Mesenchymal stem cell (in vitro differentiated cells and primary cell): ENCODE data around the gene ALG3.

Source experiments
- DNase-seq: peaks from one replicate; pipeline ENCODE4 v3.0.0-alpha.2; 2013
- H2AFZ ChIP-seq: one replicate; pipeline ENCODE4 v1.6.1; 2013; ENCODE audit warnings: low read depth, mild to moderate bottlenecking, control low read depth, inconsistent platforms, low read length, moderate library complexity
- H2AK5ac ChIP-seq: 2 replicates; pipeline ENCODE4 v1.6.1; 2013; ENCODE audit warnings: low read length, moderate library complexity, mild to moderate bottlenecking, inconsistent platforms; ENCODE audit not compliant: severe bottlenecking
- H2BK120ac ChIP-seq: one replicate; pipeline ENCODE4 v1.6.1; 2013; ENCODE audit warnings: low read depth, mild to moderate bottlenecking, inconsistent platforms, low read length, moderate library complexity
- H2BK12ac ChIP-seq, 2 experiments: one replicate each; pipeline ENCODE4 v1.6.1; 2013; ENCODE audit warnings: inconsistent platforms in 2 of 2, low read length in 2 of 2, mild to moderate bottlenecking in 2 of 2, moderate library complexity in 2 of 2, control low read depth in 1 of 2
- H2BK15ac ChIP-seq: one replicate; pipeline ENCODE4 v1.6.1; 2013; ENCODE audit warnings: mild to moderate bottlenecking, low read depth, inconsistent platforms; ENCODE audit not compliant: poor library complexity, severe bottlenecking
- H2BK5ac ChIP-seq: 2 replicates; pipeline ENCODE4 v1.6.1; 2013; ENCODE audit warnings: low read depth, mild to moderate bottlenecking, low read length, control low read depth, inconsistent platforms; ENCODE audit not compliant: poor library complexity, severe bottlenecking
- H3K14ac ChIP-seq, 2 experiments: one replicate each; pipeline ENCODE4 v1.6.1; 2013; ENCODE audit warnings: inconsistent platforms in 2 of 2, low read length in 2 of 2, control low read depth in 1 of 2, mild to moderate bottlenecking in 1 of 2, moderate library complexity in 1 of 2
- H3K18ac ChIP-seq, 2 experiments: one replicate each; pipeline ENCODE4 v1.6.1; 2013; ENCODE audit warnings: inconsistent platforms in 2 of 2, low read length in 2 of 2, control low read depth in 1 of 2, low read depth in 1 of 2, mild to moderate bottlenecking in 1 of 2
- H3K23ac ChIP-seq, 2 experiments: one replicate each; pipeline ENCODE4 v1.6.1; 2013; ENCODE audit warnings: inconsistent platforms in 2 of 2, low read length in 2 of 2, mild to moderate bottlenecking in 2 of 2, moderate library complexity in 2 of 2, control low read depth in 1 of 2
- H3K27ac ChIP-seq: 2 replicates; pipeline ENCODE4 v1.5.1; 2013; ENCODE audit warnings: mild to moderate bottlenecking, moderate library complexity, low read length, control low read depth, inconsistent platforms; ENCODE audit not compliant: poor library complexity, severe bottlenecking
- H3K27me3 ChIP-seq, 2 experiments: 2 replicates each; pipeline versions ENCODE4 v1.6.1 to v1.7.0; 2013; ENCODE audit warnings: low read length in 2 of 2, mild to moderate bottlenecking in 2 of 2, moderate library complexity in 2 of 2, control low read depth in 1 of 2, inconsistent platforms in 1 of 2; ENCODE audit not compliant: control insufficient read depth in 1 of 2, insufficient read depth in 1 of 2
- H3K36me3 ChIP-seq, 2 experiments: 2 replicates each; pipeline versions ENCODE4 v1.6.1 to v1.7.0; 2013; ENCODE audit warnings: low read length in 2 of 2, control low read depth in 1 of 2, inconsistent platforms in 1 of 2, low read depth in 1 of 2, mild to moderate bottlenecking in 1 of 2; ENCODE audit not compliant: insufficient read depth in 2 of 2, control insufficient read depth in 1 of 2
- H3K4ac ChIP-seq, 2 experiments: one replicate each; pipeline ENCODE4 v1.6.1; 2013; ENCODE audit warnings: inconsistent platforms in 2 of 2, low read length in 2 of 2, mild to moderate bottlenecking in 2 of 2, moderate library complexity in 2 of 2, control low read depth in 1 of 2, low read depth in 1 of 2
- H3K4me1 ChIP-seq: 2 replicates; pipeline ENCODE4 v1.6.1; 2013; ENCODE audit warnings: low read depth, low read length, control low read depth; ENCODE audit not compliant: control insufficient read depth, insufficient read depth
- H3K4me2 ChIP-seq: 2 replicates; pipeline ENCODE4 v1.6.1; 2013; ENCODE audit warnings: low read length, mild to moderate bottlenecking, inconsistent platforms; ENCODE audit not compliant: poor library complexity, severe bottlenecking
- H3K4me3 ChIP-seq, 2 experiments: 2 replicates each; pipeline versions ENCODE4 v1.5.1 to v1.7.0; 2013; ENCODE audit warnings: low read length in 2 of 2, mild to moderate bottlenecking in 2 of 2, control low read depth in 1 of 2, low read depth in 1 of 2; ENCODE audit not compliant: insufficient read depth in 1 of 2
- H3K79me1 ChIP-seq: replicated peaks from 2 replicates; pipeline ENCODE4 v1.6.1; 2013; ENCODE audit warnings: mild to moderate bottlenecking, control low read depth, low read length, inconsistent platforms; ENCODE audit not compliant: poor library complexity, severe bottlenecking
- H3K9ac ChIP-seq: 2 replicates; pipeline ENCODE4 v1.7.0; 2013; ENCODE audit warnings: mild to moderate bottlenecking, low read length, moderate library complexity
- H3K9me3 ChIP-seq: 2 replicates; pipeline ENCODE4 v1.7.0; 2013; ENCODE audit warnings: mild to moderate bottlenecking, low read length; ENCODE audit not compliant: control insufficient read depth
- H4K8ac ChIP-seq: one replicate; pipeline ENCODE4 v1.6.1; 2013; ENCODE audit warnings: inconsistent platforms, mild to moderate bottlenecking, low read length, moderate library complexity
- H4K91ac ChIP-seq: one replicate; pipeline ENCODE4 v1.6.1; 2013; ENCODE audit warnings: mild to moderate bottlenecking, low read length, inconsistent platforms
- WGBS: methylation state at CpG from one replicate; pipeline ENCODE4 v1.1.7; 2013; ENCODE audit warnings: mixed read lengths; 5-methylcytosine and 5-hydroxymethylcytosine counted together

The ALG3 gene

GRCh38 chr3:184291044-184291737 is 42.4 kb upstream of the ALG3 start:
- no peaks in the 10 kb centered on the region for H3K36me3 ChIP-seq
- no peak overlapping the region for H4K91ac ChIP-seq
- no peaks in the 10 kb centered on the region for H3K79me1 ChIP-seq
- H3K23ac ChIP-seq, result no peak overlapping the region
- H2BK15ac ChIP-seq, result no peak overlapping the region
- H3K9ac ChIP-seq, result no peak overlapping the region
- no peaks in the 10 kb centered on the region for H3K4me1 ChIP-seq
- H2AK5ac ChIP-seq, result no peak overlapping the region
- no peak overlapping the region for H3K27ac ChIP-seq
- H4K8ac ChIP-seq, result no peak overlapping the region
- H3K4me3 ChIP-seq, result no peak overlapping the region
- no peak overlapping the region for H3K18ac ChIP-seq
- H3K14ac ChIP-seq, result no peak overlapping the region
- H2BK5ac ChIP-seq, result no peak overlapping the region
- H2BK120ac ChIP-seq, result no peak overlapping the region
- H3K4me2 ChIP-seq, result no peak overlapping the region
- H3K9me3 ChIP-seq, result no peaks in the 10 kb centered on the region
- no peak overlapping the region for H2BK12ac ChIP-seq
- 87% methylated on average over 22 of the region's 22 CpGs for WGBS
- no peak overlapping the region for H3K4ac ChIP-seq
- no peak for DNase-seq
- peaks cover 16 to 20% of the 10 kb centered on the region in 2 experiments for H3K27me3 ChIP-seq
- H2AFZ ChIP-seq, result no peak overlapping the region

- Histone ChIP-seq H2BK12ac (no peak overlapping the region), H3K4me1 (no peaks in the 10 kb centered on the region), H3K79me1 (no peaks in the 10 kb centered on the region), H3K9ac (no peak overlapping the region), H2BK120ac (no peak overlapping the region), H3K36me3 (no peaks in the 10 kb centered on the region), H3K27ac (no peak overlapping the region), H3K14ac (no peak overlapping the region), H3K23ac (no peak overlapping the region), H2AFZ (no peak overlapping the region), H2BK15ac (no peak overlapping the region), H3K4me2 (no peak overlapping the region), H3K27me3 (peaks cover 24 to 28% of the 10 kb centered on the region in 2 experiments), H3K4ac (no peak overlapping the region), H3K9me3 (no peaks in the 10 kb centered on the region), H4K91ac (no peak overlapping the region), H2BK5ac (no peak overlapping the region), H3K18ac (no peak overlapping the region), H4K8ac (no peak overlapping the region), H2AK5ac (no peak overlapping the region), H3K4me3 (no peak overlapping the region)
- 99% methylated on average over 6 of the region's 10 CpGs for WGBS
- no peak for DNase-seq
These were observed 41.6 kb upstream of the ALG3 start for GRCh38 chr3:184290331-184290730.

GRCh38 chr3:184289426-184289938 is 40.7 kb upstream of the ALG3 start:
- Histone ChIP-seq H2AK5ac (no peak overlapping the region), H3K9me3 (no peaks in the 10 kb centered on the region), H3K23ac (no peak overlapping the region), H3K4ac (no peak overlapping the region), H2BK120ac (no peak overlapping the region), H2BK5ac (no peak overlapping the region), H3K4me3 (no peak overlapping the region), H2BK12ac (no peak overlapping the region), H2AFZ (no peak overlapping the region), H3K9ac (peak overlapping the region; percentile 4), H3K14ac (no peak overlapping the region), H3K79me1 (no peaks in the 10 kb centered on the region), H3K4me1 (no peaks in the 10 kb centered on the region), H2BK15ac (no peak overlapping the region), H3K18ac (no peak overlapping the region), H4K8ac (no peak overlapping the region), H3K36me3 (no peaks in the 10 kb centered on the region), H3K27ac (no peak overlapping the region), H3K27me3 (peaks cover 26 to 31% of the 10 kb centered on the region in 2 experiments), H3K4me2 (no peak overlapping the region), H4K91ac (no peak overlapping the region)
- 18% methylated on average over 10 of the region's 10 CpGs for WGBS
- DNase-seq, result peak; percentile 51

- peak; percentile 75 for DNase-seq
- no peak overlapping the region for H3K9ac ChIP-seq
- no peak overlapping the region for H3K23ac ChIP-seq
- 18% methylated on average over 4 of the region's 4 CpGs for WGBS
- no peak overlapping the region for H2BK12ac ChIP-seq
- H3K79me1 ChIP-seq, result no peaks in the 10 kb centered on the region
- no peak overlapping the region for H2AFZ ChIP-seq
- no peak overlapping the region for H3K4ac ChIP-seq
- H3K27ac ChIP-seq, result no peak overlapping the region
- peaks cover 23 to 30% of the 10 kb centered on the region in 2 experiments for H3K27me3 ChIP-seq
- peaks cover 10% of the 10 kb centered on the region for H3K9me3 ChIP-seq
- no peak overlapping the region for H2BK5ac ChIP-seq
- no peak overlapping the region for H3K4me3 ChIP-seq
- no peak overlapping the region for H4K91ac ChIP-seq
- no peaks in the 10 kb centered on the region for H3K36me3 ChIP-seq
- no peak overlapping the region for H2AK5ac ChIP-seq
- H2BK15ac ChIP-seq, result no peak overlapping the region
- H3K18ac ChIP-seq, result no peak overlapping the region
- H4K8ac ChIP-seq, result no peak overlapping the region
- no peaks in the 10 kb centered on the region for H3K4me1 ChIP-seq
- H3K4me2 ChIP-seq, result no peak overlapping the region
- H3K14ac ChIP-seq, result no peak overlapping the region
- H2BK120ac ChIP-seq, result no peak overlapping the region
These were observed 35.9 kb upstream of the ALG3 start for GRCh38 chr3:184284696-184285095.
